HG03139 (cell line): ENCODE measurements around the gene KIF15.
A peak's percentile ranks its signal among the peaks of the same experiment; 100 is the strongest.
"Not testable (repeated sequence)": the region's sequence is repeated elsewhere in the genome, so short reads cannot be mapped to it uniquely, and the experiment has no call there.

ENCODE experiments used
- ATAC-seq: cut with Tn5 transposase; IDR thresholded peaks from one replicate; pipeline ENCODE4 v1.9.1; 2021; ENCODE audit not compliant: unreplicated experiment

KIF15 gene

GRCh38 chr3:44816334-44816733 is 54.7 kb downstream of the KIF15 start:
- not testable (repeated sequence) for ATAC-seq

- not testable (repeated sequence) for ATAC-seq
Measured at GRCh38 chr3:44821206-44821605, 59.6 kb downstream of the KIF15 start.

GRCh38 chr3:44825264-44825925 is 63.8 kb downstream of the KIF15 start:
- no peak for ATAC-seq

- ATAC-seq: no peak
Measured at GRCh38 chr3:44827196-44827595, 65.6 kb downstream of the KIF15 start.

GRCh38 chr3:44831232-44831631 is 69.6 kb downstream of the KIF15 start:
- no peak for ATAC-seq

- ATAC-seq: no peak
Measured at GRCh38 chr3:44832032-44832431, 70.4 kb downstream of the KIF15 start.

GRCh38 chr3:44832965-44833364 is 71.4 kb downstream of the KIF15 start:
- ATAC-seq: no peak

GRCh38 chr3:44833394-44833793 is 71.8 kb downstream of the KIF15 start:
- no peak for ATAC-seq

- ATAC-seq: no peak
Measured at GRCh38 chr3:44835684-44836083, 74.1 kb downstream of the KIF15 start.

GRCh38 chr3:44842376-44842775 is 80.8 kb downstream of the KIF15 start:
- ATAC-seq: no peak

GRCh38 chr3:44845528-44846520 is 84.2 kb downstream of the KIF15 start:
- no peak for ATAC-seq

GRCh38 chr3:44848634-44849033 is 87.0 kb downstream of the KIF15 start:
- no peak for ATAC-seq

GRCh38 chr3:44856663-44857062 is 95.1 kb downstream of the KIF15 start:
- ATAC-seq: not testable (repeated sequence)

GRCh38 chr3:44860117-44860516 is 98.5 kb downstream of the KIF15 start:
- ATAC-seq: no peak

GRCh38 chr3:44861412-44862225 is 100.0 kb downstream of the KIF15 start, which contains the start of gene TMEM42:
TSS of gene TMEM42 (plus strand) at chr3:44861912. CDS start at chr3:44861925, 13 bp downstream.
- ATAC-seq: peak; percentile 91

GRCh38 chr3:44862226-44862637 is 100.6 kb downstream of the KIF15 start:
- peak; percentile 29 for ATAC-seq

GRCh38 chr3:44865272-44866035 is 103.9 kb downstream of the KIF15 start:
- ATAC-seq: no peak

GRCh38 chr3:44867421-44868111 is 106.0 kb downstream of the KIF15 start:
- ATAC-seq: no peak

GRCh38 chr3:44870375-44871061 is 108.9 kb downstream of the KIF15 start:
- no peak for ATAC-seq
